K562 (cell line): ENCODE data around the gene DVL3. TPM values are rescaled to one million over a fixed set of nuclear protein-coding genes. Genes with fewer than 3 reads are reported as not detected.

ENCODE experiments used
- CBX3 ChIP-seq, 2 experiments: IDR thresholded peaks; 1 replicate in 1 of 2; 2 replicates in 1 of 2; pipeline ENCODE4 v1.6.1; 2012; ENCODE audit warnings: inconsistent platforms in 2 of 2, low read length in 2 of 2, borderline replicate concordance in 1 of 2, control low read depth in 1 of 2
- FOXK2 ChIP-seq, 2 experiments: fragments of 450-650 bp; IDR thresholded peaks in 1 of 2; conservative IDR thresholded peaks in 1 of 2; 2 replicates each; pipeline ENCODE4 v1.6.1; 2016; ENCODE audit warnings: low read depth in 2 of 2, mild to moderate bottlenecking in 1 of 2
- HDAC8 ChIP-seq: fragments of 450-650 bp; IDR thresholded peaks from 2 replicates; pipeline ENCODE4 v1.6.1; 2016; ENCODE audit warnings: mild to moderate bottlenecking, missing genetic modification characterization, moderate library complexity, missing compliant biosample characterization
- HINFP ChIP-seq: fragments of 450-650 bp; conservative IDR thresholded peaks from 2 replicates; pipeline ENCODE4 v1.6.1; 2016; ENCODE audit warnings: missing genetic modification characterization, low read depth, mild to moderate bottlenecking, control low read depth, missing compliant biosample characterization
- JUND ChIP-seq, 2 experiments: IDR thresholded peaks; 2 replicates in 1 of 2; 3 replicates in 1 of 2; pipeline ENCODE4 v1.6.1; 2011; ENCODE audit warnings: borderline replicate concordance in 2 of 2, low read depth in 2 of 2, low read length in 2 of 2, improper control_type of control experiment in 1 of 2, missing biosample characterization in 1 of 2, missing genetic modification characterization in 1 of 2, missing genetic modification reagents in 1 of 2
- KDM5B ChIP-seq: fragments of 200-600 bp; sonication (generic); IDR thresholded peaks from 2 replicates; pipeline ENCODE4 v1.6.1; 2012; ENCODE audit warnings: low read depth, mild to moderate bottlenecking, moderate library complexity, low read length, control low read depth, inconsistent platforms; ENCODE audit not compliant: insufficient replicate concordance
- MLX ChIP-seq, 2 experiments: fragments of 450-650 bp in 1 of 2; sonication (generic) in 1 of 2; formaldehyde crosslinking; conservative IDR thresholded peaks; 2 replicates each; pipeline versions ENCODE4 v1.4.0 to v1.8.1; 2020 to 2022; ENCODE audit warnings: mild to moderate bottlenecking in 1 of 2, missing genetic modification reagents in 1 of 2
- NCOA4 ChIP-seq: fragments of 450-650 bp; IDR thresholded peaks from 2 replicates; pipeline ENCODE4 v1.6.1; 2018; ENCODE audit warnings: mild to moderate bottlenecking; ENCODE audit not compliant: partially characterized antibody
- POLR2G ChIP-seq: fragments of 200-400 bp; formaldehyde crosslinking; IDR thresholded peaks from 2 replicates; pipeline ENCODE4 v1.6.1; 2017; ENCODE audit warnings: low read depth, mild to moderate bottlenecking, antibody characterized with exemption, low read length, moderate library complexity
- SMAD3 ChIP-seq: fragments of 450-650 bp; formaldehyde crosslinking; conservative IDR thresholded peaks from 2 replicates; pipeline ENCODE4 v1.4.0; 2020; ENCODE audit warnings: mild to moderate bottlenecking
- SMARCE1 ChIP-seq: fragments of 450-650 bp; IDR thresholded peaks from 2 replicates; pipeline ENCODE4 v1.7.1; 2016; ENCODE audit warnings: mild to moderate bottlenecking
- ZNF263 ChIP-seq: sonication (generic); formaldehyde crosslinking; IDR thresholded peaks from 2 replicates; pipeline ENCODE4 v1.8.0; 2022; ENCODE audit warnings: mild to moderate bottlenecking, missing genetic modification reagents, borderline replicate concordance
- ZNF354B ChIP-seq: fragments of 250-450 bp; sonication (Bioruptor Pico); IDR thresholded peaks from 2 replicates; pipeline ENCODE4 v1.4.0; 2020
- ZNF778 ChIP-seq: fragments of 450-650 bp; formaldehyde crosslinking; IDR thresholded peaks from 2 replicates; pipeline ENCODE4 v1.4.0; 2020; ENCODE audit warnings: mild to moderate bottlenecking, moderate library complexity
- polyA plus RNA-seq, 8 experiments: library from polyadenylated mRNA; depleted of rRNA in 4 of 8; stranded (reverse) in 5 of 8; unstranded in 3 of 8; fragments of >200 nt; fragmentation: Nextera tagmentation in 2 of 8; fragmentation: Illumina TruSeq in 1 of 8; extraction: Ambion mirVana in 2 of 8; extraction: Trizol in 1 of 8; gene quantifications; 2 replicates each; pipeline versions ENCODE4 v1.2.1 to v1.2.3, GENCODE V29; 2011 to 2014; ENCODE audit warnings: inconsistent platforms in 1 of 8, missing spikeins in 1 of 8
- total RNA-seq, 7 experiments: library from RNA; depleted of rRNA in 6 of 7; stranded (reverse); fragments of >200 nt in 6 of 7; fragmentation: Illumina TruSeq in 2 of 7; extraction: Trizol in 2 of 7; gene quantifications; 2 replicates each; pipeline versions ENCODE4 v1.2.1 to v1.2.3, GENCODE V29; 2011 to 2021; ENCODE audit warnings: low replicate concordance in 1 of 7

Gene DVL3
- total and polyA plus RNA-seq, 9 of the 15 experiments (the other 6 are each of a cell fraction or from before 2014, with no cell fraction given), result 3.1 to 57.9 (median 20.1) TPM

- TF ChIP-seq JUND (IDR thresholded peaks at IDR 0.05; ENCODE audit: borderline replicate concordance, low read depth, low read length) (peak; percentile 81), JUND (tag; IDR thresholded peaks at IDR 0.05; ENCODE audit: borderline replicate concordance, low read depth, low read length) (peak; percentile 51; the same call in 1 of the 3 replicates), HINFP (no peak), MLX (CRISPR knock-in tag; conservative IDR thresholded peaks at IDR 0.05) (no peak), ZNF778 (CRISPR knock-in tag) (no peak), HDAC8 (tag) (no peak), NCOA4 (no peak), CBX3 (IDR thresholded peaks at IDR 0.05; ENCODE audit: borderline replicate concordance in 1 of 2, low read length in 2 of 2) (no peak), SMARCE1 (0 out of 2 replicates have a peak, but pooled peaks have one; percentile 46), KDM5B (peak; percentile 50), FOXK2 (conservative IDR thresholded peaks at IDR 0.05 in 1 of 2, IDR thresholded peaks at IDR 0.05 in 1 of 2; ENCODE audit: low read depth in 2 of 2) (peak in 1 of 2 experiments; percentile 81; a peak in 3 of 4 replicates), ZNF263 (CRISPR knock-in tag) (no peak), POLR2G (peak; percentile 50), ZNF354B (CRISPR knock-in tag) (no peak), SMAD3 (CRISPR knock-in tag) (no peak)
Observed at GRCh38 chr3:184176377-184177330, 21.5 kb downstream of the DVL3 start (continued).
